B cell (primary cell): Measurements from ENCODE around the gene RMND5A.
"Not testable (repeated sequence)": the region's sequence is repeated elsewhere in the genome, so short reads cannot be mapped to it uniquely, and the experiment has no call there.

Experiments
- CTCF ChIP-seq: fragments of 200-600 bp; IDR thresholded peaks from one replicate; pipeline ENCODE4 v1.8.0; 2022; ENCODE audit warnings: antibody characterized with exemption, mild to moderate bottlenecking
- EZH2 ChIP-seq: IDR thresholded peaks from 2 replicates; pipeline ENCODE4 v1.6.1; 2012; ENCODE audit warnings: borderline replicate concordance, low read depth, mild to moderate bottlenecking, moderate library complexity, low read length; ENCODE audit not compliant: insufficient read depth, poor library complexity, severe bottlenecking

GRCh38 chr2:86714579-86715173, 5.4 kb upstream of the RMND5A start:
- TF ChIP-seq CTCF, EZH2: not testable (repeated sequence)
